Measurements from ENCODE around the gene CPNE6. TPM values are rescaled to one million over a fixed set of nuclear protein-coding genes. Genes with fewer than 3 reads are reported as not detected.
A peak's percentile ranks its signal among the peaks of the same experiment; 100 is the strongest.

The CPNE6 gene
- total RNA-seq, 1 experiment from 2014 or later, result not detected

GRCh38 chr14:24114532-24115421 lies 43.4 kb downstream of the CPNE6 start, which contains the start of the genes DCAF11 and NRL:
Gene DCAF11 (plus strand): TSS chr14:24114777. CDS start chr14:24115595, 818 bp downstream.
Gene NRL (minus strand): TSS chr14:24114949. CDS start chr14:24082848, 32,101 bp downstream.
- TSS peak; percentile 64 for BruUV-seq (replicated peaks)
- no peaks in the 10 kb centered on the region for H3K27me3 ChIP-seq (replicated peaks; ENCODE audit: insufficient read depth, low read depth, low read length, poor library complexity)
- ChIA-PET POLR2A (ENCODE audit: low non-redundant PET) (interaction anchor here (0.5 to 2.0 kb wide), 8 partner anchors 9 to 157 kb away, joined by 3 to 13 read pairs (median 3); partner anchors contain the start of genes EMC9, PCK2, PSME2 and RABGGTA), CTCF (interaction anchor here (1.2 to 1.8 kb wide), 2 partner anchors 46 to 56 kb away, joined by 3 to 6 read pairs; partner anchors contain the start of gene IRF9)
- DNase-seq (ENCODE audit: low spot score), result peak; percentile 100
- no peaks in the 10 kb centered on the region for H3K9me3 ChIP-seq (ENCODE audit: low read depth, low read length, poor library complexity, severe bottlenecking)
- peaks cover 14% of the 10 kb centered on the region for H3K4me1 ChIP-seq (ENCODE audit: insufficient read depth, low read length, poor library complexity, severe bottlenecking)
- TF ChIP-seq EZH2 (IDR thresholded peaks at IDR 0.05; ENCODE audit: borderline replicate concordance, low read depth, low read length, poor library complexity, severe bottlenecking), result no peak
- no peak for TF ChIP-seq CTCF (conservative IDR thresholded peaks at IDR 0.05; ENCODE audit: low read depth, low read length)
- peak within 1 kb of the TSS; percentile 99 for H3K27ac ChIP-seq (ENCODE audit: low read depth, low read length, poor library complexity, severe bottlenecking)
- peaks cover 23% of the 10 kb centered on the region for H3K36me3 ChIP-seq (ENCODE audit: insufficient read depth, low read length, poor library complexity, severe bottlenecking)
- intact Hi-C loops (cut with micrococcal nuclease; ENCODE audit: unreplicated experiment), result loop anchor here (2.0 kb wide), 1 partner anchor 26 kb away; the partner anchor contains the start of gene EMC9
- H3K4me3 ChIP-seq (ENCODE audit: low read depth, low read length, poor library complexity, severe bottlenecking), result peak within 1 kb of the TSS; percentile 82

GRCh38 chr14:24115422-24116127 lies 44.2 kb downstream of the CPNE6 start:
- no peak for TF ChIP-seq CTCF (conservative IDR thresholded peaks at IDR 0.05; ENCODE audit: low read depth, low read length)
- TF ChIP-seq EZH2 (IDR thresholded peaks at IDR 0.05; ENCODE audit: borderline replicate concordance, low read depth, low read length, poor library complexity, severe bottlenecking), result no peak
- DNase-seq (ENCODE audit: low spot score), result no peak
- peak overlapping the region; percentile 99 for H3K27ac ChIP-seq (ENCODE audit: low read depth, low read length, poor library complexity, severe bottlenecking)
- peak overlapping the region; percentile 82 for H3K4me3 ChIP-seq (ENCODE audit: low read depth, low read length, poor library complexity, severe bottlenecking)
- intact Hi-C loops (cut with micrococcal nuclease; ENCODE audit: unreplicated experiment), result loop anchor here (2.0 kb wide), 1 partner anchor 25 kb away; the partner anchor contains the start of gene EMC9
- no peaks in the 10 kb centered on the region for H3K27me3 ChIP-seq (replicated peaks; ENCODE audit: insufficient read depth, low read depth, low read length, poor library complexity)
- ChIA-PET POLR2A (ENCODE audit: low non-redundant PET) (interaction anchor here (0.6 to 2.0 kb wide), 4 partner anchors 15 to 31 kb away, joined by 3 to 13 read pairs (median 3); partner anchors contain the start of genes EMC9, PCK2 and PSME2), CTCF (interaction anchor here (1.2 kb wide), 1 partner anchor 57 kb away, joined by 3 read pairs; no protein-coding TSS in a partner anchor)
- no TSS peak for BruUV-seq (replicated peaks)
- H3K36me3 ChIP-seq (ENCODE audit: insufficient read depth, low read length, poor library complexity, severe bottlenecking), result peaks cover 26% of the 10 kb centered on the region
- H3K9me3 ChIP-seq (ENCODE audit: low read depth, low read length, poor library complexity, severe bottlenecking), result no peaks in the 10 kb centered on the region
- peaks cover 14% of the 10 kb centered on the region for H3K4me1 ChIP-seq (ENCODE audit: insufficient read depth, low read length, poor library complexity, severe bottlenecking)

GRCh38 chr14:24116128-24116814 lies 44.9 kb downstream of the CPNE6 start:
- intact Hi-C loops (cut with micrococcal nuclease; ENCODE audit: unreplicated experiment), result no loop called here
- Histone ChIP-seq H3K27ac (ENCODE audit: low read depth, low read length, poor library complexity, severe bottlenecking) (no peak overlapping the region), H3K4me1 (ENCODE audit: insufficient read depth, low read length, poor library complexity, severe bottlenecking) (peaks cover 14% of the 10 kb centered on the region), H3K4me3 (ENCODE audit: low read depth, low read length, poor library complexity, severe bottlenecking) (peak overlapping the region; percentile 82), H3K9me3 (ENCODE audit: low read depth, low read length, poor library complexity, severe bottlenecking) (no peaks in the 10 kb centered on the region), H3K27me3 (replicated peaks; ENCODE audit: insufficient read depth, low read depth, low read length, poor library complexity) (no peaks in the 10 kb centered on the region), H3K36me3 (ENCODE audit: insufficient read depth, low read length, poor library complexity, severe bottlenecking) (peaks cover 31% of the 10 kb centered on the region)
- ChIA-PET CTCF (no interaction called here), POLR2A (ENCODE audit: low non-redundant PET) (no interaction called here)
- DNase-seq (ENCODE audit: low spot score), result no peak
- no TSS peak for BruUV-seq (replicated peaks)
- TF ChIP-seq EZH2 (IDR thresholded peaks at IDR 0.05; ENCODE audit: borderline replicate concordance, low read depth, low read length, poor library complexity, severe bottlenecking) (no peak), CTCF (conservative IDR thresholded peaks at IDR 0.05; ENCODE audit: low read depth, low read length) (no peak)

All from A673 (cell line).